Fibroblast of pulmonary artery (primary cell): ENCODE data around the gene CENPN.

Experiments
- DNase-seq: peaks from one replicate; pipeline ENCODE4 v3.0.0-alpha.2; 2010; ENCODE audit warnings: low read depth
- H3K4me3 ChIP-seq: replicated peaks from 2 replicates; pipeline ENCODE4 v1.5.1; 2011; ENCODE audit warnings: low read depth, mild to moderate bottlenecking, control low read depth, low read length, moderate library complexity
- CTCF ChIP-seq: IDR thresholded peaks from 2 replicates; pipeline ENCODE4 v1.5.1; 2011; ENCODE audit warnings: mild to moderate bottlenecking, control low read depth, low read length, inconsistent platforms; ENCODE audit errors: missing control alignments

Gene CENPN

GRCh38 chr16:81006813-81007695 is at the start of gene CENPN, which contains the start of gene CMC2:
Gene CENPN (plus strand): TSS chr16:81007214. CDS start chr16:81011940, 4,726 bp downstream.
Gene CMC2 (minus strand): TSS chr16:81006885. CDS start chr16:80997394, 9,491 bp downstream.
- TF ChIP-seq CTCF, result peak; percentile 3
- DNase-seq, result peak; percentile 99
- H3K4me3 ChIP-seq, result peak within 1 kb of the TSS; percentile 94

GRCh38 chr16:80958284-80958683 is 48.7 kb upstream of the CENPN start:
- TF ChIP-seq CTCF, result no peak
- DNase-seq, result no peak
- no peak overlapping the region for H3K4me3 ChIP-seq

- TF ChIP-seq CTCF, result no peak
- no peak for DNase-seq
- no peak overlapping the region for H3K4me3 ChIP-seq
These were observed 44.1 kb upstream of the CENPN start for GRCh38 chr16:80962879-80963278.

GRCh38 chr16:80964351-80964750 is 42.7 kb upstream of the CENPN start:
- no peak for DNase-seq
- no peak for TF ChIP-seq CTCF
- H3K4me3 ChIP-seq, result no peak overlapping the region

- H3K4me3 ChIP-seq, result no peak overlapping the region
- TF ChIP-seq CTCF, result no peak
- DNase-seq, result no peak
These were observed 40.4 kb upstream of the CENPN start for GRCh38 chr16:80966617-80967016.

GRCh38 chr16:80968386-80969113 is 38.5 kb upstream of the CENPN start:
- peak; percentile 11 for TF ChIP-seq CTCF
- peak; percentile 33 for DNase-seq
- H3K4me3 ChIP-seq, result no peak overlapping the region
